ENCODE data around the gene PELI1. TPM values are rescaled to one million over a fixed set of nuclear protein-coding genes. Genes with fewer than 3 reads are reported as not detected.

Gene PELI1
- total RNA-seq, 1 experiment from 2014 or later = 26.2 TPM

GRCh38 chr2:64143169-64144056 is 807 bp downstream of the PELI1 start:
- BruUV-seq (replicated peaks) = TSS peak; percentile 55
- peak overlapping the region; percentile 91 for H3K27ac Mint-ChIP-seq (ENCODE audit: unreplicated experiment)
- H3K9me3 Mint-ChIP-seq (ENCODE audit: low read depth, unreplicated experiment) = no peaks in the 10 kb centered on the region
- TF ChIP-seq CTCF (IDR thresholded peaks at IDR 0.05; ENCODE audit: unreplicated experiment) = no peak
- peaks cover 38% of the 10 kb centered on the region for H3K36me3 Mint-ChIP-seq (ENCODE audit: insufficient read depth, unreplicated experiment)
- intact Hi-C loops (cut with micrococcal nuclease; ENCODE audit: unreplicated experiment) = loop anchor here (2.0 to 5.0 kb wide), 6 partner anchors 36 to 184 kb away; no protein-coding TSS in a partner anchor
- CTCF ChIA-PET = interaction anchor here (0.6 kb wide), 1 partner anchor 27 kb away, joined by 5 read pairs; no protein-coding TSS in a partner anchor
- peak overlapping the region; percentile 94 for H3K4me3 Mint-ChIP-seq (ENCODE audit: low read depth, unreplicated experiment)
- H3K27me3 Mint-ChIP-seq (ENCODE audit: unreplicated experiment) = no peaks in the 10 kb centered on the region
- peaks cover 21% of the 10 kb centered on the region for H3K4me1 Mint-ChIP-seq (ENCODE audit: low read depth, unreplicated experiment)
- peak; percentile 29 for DNase-seq

- intact Hi-C loops (cut with micrococcal nuclease; ENCODE audit: unreplicated experiment) = loop anchor here (5.0 kb wide), 5 partner anchors 35 to 185 kb away; no protein-coding TSS in a partner anchor
- TF ChIP-seq CTCF (IDR thresholded peaks at IDR 0.05; ENCODE audit: unreplicated experiment) = no peak
- BruUV-seq (replicated peaks) = no TSS peak
- peak overlapping the region; percentile 94 for H3K4me3 Mint-ChIP-seq (ENCODE audit: low read depth, unreplicated experiment)
- peak overlapping the region; percentile 91 for H3K27ac Mint-ChIP-seq (ENCODE audit: unreplicated experiment)
- no peaks in the 10 kb centered on the region for H3K9me3 Mint-ChIP-seq (ENCODE audit: low read depth, unreplicated experiment)
- CTCF ChIA-PET = interaction anchor here (0.9 to 1.2 kb wide), 3 partner anchors 37 to 184 kb away, joined by 3 to 5 read pairs (median 4); no protein-coding TSS in a partner anchor
- H3K4me1 Mint-ChIP-seq (ENCODE audit: low read depth, unreplicated experiment) = peaks cover 27% of the 10 kb centered on the region
- no peak for DNase-seq
- no peaks in the 10 kb centered on the region for H3K27me3 Mint-ChIP-seq (ENCODE audit: unreplicated experiment)
- H3K36me3 Mint-ChIP-seq (ENCODE audit: insufficient read depth, unreplicated experiment) = peaks cover 38% of the 10 kb centered on the region
Measured at GRCh38 chr2:64142741-64143168, 1.5 kb downstream of the PELI1 start.

GRCh38 chr2:64141674-64142405 is 2.4 kb downstream of the PELI1 start:
- H3K36me3 Mint-ChIP-seq (ENCODE audit: insufficient read depth, unreplicated experiment) = peaks cover 38% of the 10 kb centered on the region
- peak overlapping the region; percentile 94 for H3K4me3 Mint-ChIP-seq (ENCODE audit: low read depth, unreplicated experiment)
- peaks cover 34% of the 10 kb centered on the region for H3K4me1 Mint-ChIP-seq (ENCODE audit: low read depth, unreplicated experiment)
- H3K27ac Mint-ChIP-seq (ENCODE audit: unreplicated experiment) = peak overlapping the region; percentile 91
- CTCF ChIA-PET = interaction anchor here (0.5 to 1.7 kb wide), 7 partner anchors 10 to 185 kb away, joined by 3 to 6 read pairs (median 4); no protein-coding TSS in a partner anchor
- H3K9me3 Mint-ChIP-seq (ENCODE audit: low read depth, unreplicated experiment) = no peaks in the 10 kb centered on the region
- BruUV-seq (replicated peaks) = no TSS peak
- intact Hi-C loops (cut with micrococcal nuclease; ENCODE audit: unreplicated experiment) = loop anchor here (5.0 kb wide), 5 partner anchors 35 to 185 kb away; no protein-coding TSS in a partner anchor
- TF ChIP-seq CTCF (IDR thresholded peaks at IDR 0.05; ENCODE audit: unreplicated experiment) = no peak
- no peaks in the 10 kb centered on the region for H3K27me3 Mint-ChIP-seq (ENCODE audit: unreplicated experiment)
- no peak for DNase-seq

- Mint-ChIP-seq H3K36me3 (ENCODE audit: insufficient read depth, unreplicated experiment) (peaks cover 38% of the 10 kb centered on the region), H3K27me3 (ENCODE audit: unreplicated experiment) (no peaks in the 10 kb centered on the region), H3K27ac (ENCODE audit: unreplicated experiment) (peak overlapping the region; percentile 91), H3K9me3 (ENCODE audit: low read depth, unreplicated experiment) (no peaks in the 10 kb centered on the region), H3K4me1 (ENCODE audit: low read depth, unreplicated experiment) (peaks cover 41% of the 10 kb centered on the region), H3K4me3 (ENCODE audit: low read depth, unreplicated experiment) (peak overlapping the region; percentile 94)
- intact Hi-C loops (cut with micrococcal nuclease; ENCODE audit: unreplicated experiment) = loop anchor here (5.0 kb wide), 5 partner anchors 33 to 187 kb away; no protein-coding TSS in a partner anchor
- CTCF ChIA-PET = interaction anchor here (0.5 to 1.7 kb wide), 3 partner anchors 9 to 315 kb away, joined by 3 to 6 read pairs (median 4); no protein-coding TSS in a partner anchor
- DNase-seq = no peak
- BruUV-seq (replicated peaks) = no TSS peak
- TF ChIP-seq CTCF (IDR thresholded peaks at IDR 0.05; ENCODE audit: unreplicated experiment) = no peak
Measured at GRCh38 chr2:64140665-64141200, 3.5 kb downstream of the PELI1 start.
